ENCODE data around the gene FGF14.

FGF14 gene

DNA sequence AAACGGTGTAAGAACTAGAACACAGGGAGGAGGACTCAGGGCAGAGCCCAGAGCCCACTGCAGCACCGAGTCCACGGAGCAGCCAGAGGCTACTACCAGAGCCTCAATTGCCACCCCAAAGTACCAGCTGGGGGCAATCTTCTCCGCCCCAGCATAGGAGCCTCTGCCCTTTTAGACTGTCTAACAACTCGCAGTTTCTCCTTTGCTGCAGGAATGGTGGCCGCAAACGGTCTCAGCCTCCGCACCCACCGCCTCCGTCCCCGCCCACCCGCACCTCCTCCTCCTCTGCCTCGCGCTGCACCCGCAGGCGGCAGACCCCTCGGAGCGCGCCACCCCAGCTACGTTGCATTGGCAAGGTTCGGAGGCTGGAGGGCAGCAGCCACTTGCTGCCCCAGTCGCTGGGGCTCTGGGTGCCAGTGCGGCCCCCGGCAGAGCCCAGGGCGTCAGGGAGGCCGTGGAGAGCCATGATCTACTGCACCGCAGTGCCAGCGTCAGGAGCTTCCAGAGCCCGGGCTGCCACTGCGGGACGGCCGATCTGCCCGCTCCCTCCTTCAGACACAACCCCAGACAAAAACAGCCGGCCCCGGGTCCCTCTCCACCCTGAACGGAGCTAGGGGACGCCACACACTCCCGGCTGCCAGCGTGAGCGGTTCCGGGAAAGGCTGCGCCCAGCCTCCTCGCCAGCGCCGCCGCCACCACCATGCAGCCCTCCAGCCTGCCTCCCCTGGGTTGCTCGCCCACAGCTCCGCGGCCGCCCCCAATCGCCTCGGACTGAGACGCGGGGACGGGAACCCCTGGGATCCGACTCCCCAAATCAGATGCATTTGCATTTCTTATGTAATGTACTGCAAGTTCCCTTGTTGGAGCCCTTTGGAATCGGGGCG lies 1.8 kb downstream of the FGF14 start:
- Histone ChIP-seq H3K27ac (ENCODE audit: low read depth, low read length) (no peak overlapping the region), H3K27me3 (ENCODE audit: control insufficient read depth, low read length) (no peaks in the 10 kb centered on the region), H3K9me2 (replicated peaks; ENCODE audit: control insufficient read depth, low read length) (no peaks in the 10 kb centered on the region), H3F3A (ENCODE audit: control insufficient read depth, insufficient read depth) (no peaks in the 10 kb centered on the region), H3K4me2 (ENCODE audit: low read length) (no peak overlapping the region), H3K79me2 (ENCODE audit: control insufficient read depth, low read length) (no peaks in the 10 kb centered on the region), H3K36me3 (ENCODE audit: control insufficient read depth, low read length) (no peaks in the 10 kb centered on the region), H3K4me3 (ENCODE audit: low read length) (no peak overlapping the region), H4K20me1 (ENCODE audit: control insufficient read depth, insufficient read depth, low read depth, low read length) (no peaks in the 10 kb centered on the region), H3K9me3 (ENCODE audit: control insufficient read depth, insufficient read depth, low read length) (no peaks in the 10 kb centered on the region), H3K4me1 (ENCODE audit: control insufficient read depth, low read length) (no peaks in the 10 kb centered on the region)
- TF ChIP-seq, protein P1, sequence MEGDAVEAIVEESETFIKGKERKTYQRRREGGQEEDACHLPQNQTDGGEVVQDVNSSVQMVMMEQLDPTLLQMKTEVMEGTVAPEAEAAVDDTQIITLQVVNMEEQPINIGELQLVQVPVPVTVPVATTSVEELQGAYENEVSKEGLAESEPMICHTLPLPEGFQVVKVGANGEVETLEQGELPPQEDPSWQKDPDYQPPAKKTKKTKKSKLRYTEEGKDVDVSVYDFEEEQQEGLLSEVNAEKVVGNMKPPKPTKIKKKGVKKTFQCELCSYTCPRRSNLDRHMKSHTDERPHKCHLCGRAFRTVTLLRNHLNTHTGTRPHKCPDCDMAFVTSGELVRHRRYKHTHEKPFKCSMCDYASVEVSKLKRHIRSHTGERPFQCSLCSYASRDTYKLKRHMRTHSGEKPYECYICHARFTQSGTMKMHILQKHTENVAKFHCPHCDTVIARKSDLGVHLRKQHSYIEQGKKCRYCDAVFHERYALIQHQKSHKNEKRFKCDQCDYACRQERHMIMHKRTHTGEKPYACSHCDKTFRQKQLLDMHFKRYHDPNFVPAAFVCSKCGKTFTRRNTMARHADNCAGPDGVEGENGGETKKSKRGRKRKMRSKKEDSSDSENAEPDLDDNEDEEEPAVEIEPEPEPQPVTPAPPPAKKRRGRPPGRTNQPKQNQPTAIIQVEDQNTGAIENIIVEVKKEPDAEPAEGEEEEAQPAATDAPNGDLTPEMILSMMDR (IDR thresholded peaks at IDR 0.05; ENCODE audit: low read depth, low read length, poor library complexity, severe bottlenecking) = no peak
- no peak for TF ChIP-seq EZH2phosphoT487 (IDR thresholded peaks at IDR 0.05; ENCODE audit: borderline replicate concordance, low read length)

GRCh38 chr13:102395939-102396338 lies 5.9 kb downstream of the FGF14 start:
- Histone ChIP-seq H4K20me1 (ENCODE audit: control insufficient read depth, insufficient read depth, low read depth, low read length) (no peaks in the 10 kb centered on the region), H3K9me3 (ENCODE audit: control insufficient read depth, insufficient read depth, low read length) (no peaks in the 10 kb centered on the region), H3K27me3 (ENCODE audit: control insufficient read depth, low read length) (no peaks in the 10 kb centered on the region), H3K4me2 (ENCODE audit: low read length) (no peak overlapping the region), H3K36me3 (ENCODE audit: control insufficient read depth, low read length) (no peaks in the 10 kb centered on the region), H3K4me3 (ENCODE audit: low read length) (no peak overlapping the region), H3K79me2 (ENCODE audit: control insufficient read depth, low read length) (no peaks in the 10 kb centered on the region), H3K4me1 (ENCODE audit: control insufficient read depth, low read length) (peaks cover 7% of the 10 kb centered on the region), H3K9me2 (replicated peaks; ENCODE audit: control insufficient read depth, low read length) (no peaks in the 10 kb centered on the region), H3F3A (ENCODE audit: control insufficient read depth, insufficient read depth) (no peaks in the 10 kb centered on the region), H3K27ac (ENCODE audit: low read depth, low read length) (no peak overlapping the region)
- no peak for TF ChIP-seq EZH2phosphoT487 (IDR thresholded peaks at IDR 0.05; ENCODE audit: borderline replicate concordance, low read length)
- TF ChIP-seq, protein P1 (IDR thresholded peaks at IDR 0.05; ENCODE audit: low read depth, low read length, poor library complexity, severe bottlenecking) = no peak

DNA sequence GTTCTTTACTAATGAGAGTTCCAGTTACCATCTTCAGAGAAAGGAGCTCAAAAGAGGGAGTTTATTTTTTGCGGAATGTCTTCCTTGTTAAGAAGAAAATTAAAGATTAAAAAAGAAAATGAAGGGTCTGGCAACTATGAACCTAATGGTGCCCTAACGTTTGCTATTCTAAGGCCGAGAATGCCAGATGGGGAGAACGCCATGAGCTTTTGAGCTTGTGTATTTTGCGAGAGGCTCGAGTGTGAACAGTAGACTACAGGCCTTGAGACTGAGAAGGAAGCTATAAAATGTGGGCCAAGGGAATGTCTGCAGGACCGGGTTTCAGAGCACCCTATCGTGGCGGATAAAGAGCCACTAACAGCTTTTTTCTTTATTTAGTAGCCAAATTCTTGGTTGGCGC lies 6.7 kb downstream of the FGF14 start:
- Histone ChIP-seq H3F3A (ENCODE audit: control insufficient read depth, insufficient read depth) (no peaks in the 10 kb centered on the region), H3K9me2 (replicated peaks; ENCODE audit: control insufficient read depth, low read length) (no peaks in the 10 kb centered on the region), H3K4me1 (ENCODE audit: control insufficient read depth, low read length) (peaks cover 7% of the 10 kb centered on the region), H3K79me2 (ENCODE audit: control insufficient read depth, low read length) (no peaks in the 10 kb centered on the region), H4K20me1 (ENCODE audit: control insufficient read depth, insufficient read depth, low read depth, low read length) (no peaks in the 10 kb centered on the region), H3K4me3 (ENCODE audit: low read length) (peak overlapping the region; percentile 74), H3K36me3 (ENCODE audit: control insufficient read depth, low read length) (no peaks in the 10 kb centered on the region), H3K4me2 (ENCODE audit: low read length) (peak overlapping the region; percentile 60), H3K9me3 (ENCODE audit: control insufficient read depth, insufficient read depth, low read length) (no peaks in the 10 kb centered on the region), H3K27me3 (ENCODE audit: control insufficient read depth, low read length) (no peaks in the 10 kb centered on the region), H3K27ac (ENCODE audit: low read depth, low read length) (no peak overlapping the region)
- TF ChIP-seq, protein P1 (IDR thresholded peaks at IDR 0.05; ENCODE audit: low read depth, low read length, poor library complexity, severe bottlenecking) = no peak
- no peak for TF ChIP-seq EZH2phosphoT487 (IDR thresholded peaks at IDR 0.05; ENCODE audit: borderline replicate concordance, low read length)

All from DOHH2 (cell line).